NCI-H524 (cell line): ENCODE measurements around the gene PSPC1.
"Not testable (repeated sequence)": the region's sequence is repeated elsewhere in the genome, so short reads cannot be mapped to it uniquely, and the experiment has no call there.

Experiments
- DNase-seq, 2 experiments: peaks; one replicate each; lab custom pipeline; 2025; lab: John Stamatoyannopoulos, UW

Gene PSPC1, protein sequence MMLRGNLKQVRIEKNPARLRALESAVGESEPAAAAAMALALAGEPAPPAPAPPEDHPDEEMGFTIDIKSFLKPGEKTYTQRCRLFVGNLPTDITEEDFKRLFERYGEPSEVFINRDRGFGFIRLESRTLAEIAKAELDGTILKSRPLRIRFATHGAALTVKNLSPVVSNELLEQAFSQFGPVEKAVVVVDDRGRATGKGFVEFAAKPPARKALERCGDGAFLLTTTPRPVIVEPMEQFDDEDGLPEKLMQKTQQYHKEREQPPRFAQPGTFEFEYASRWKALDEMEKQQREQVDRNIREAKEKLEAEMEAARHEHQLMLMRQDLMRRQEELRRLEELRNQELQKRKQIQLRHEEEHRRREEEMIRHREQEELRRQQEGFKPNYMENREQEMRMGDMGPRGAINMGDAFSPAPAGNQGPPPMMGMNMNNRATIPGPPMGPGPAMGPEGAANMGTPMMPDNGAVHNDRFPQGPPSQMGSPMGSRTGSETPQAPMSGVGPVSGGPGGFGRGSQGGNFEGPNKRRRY

DNA sequence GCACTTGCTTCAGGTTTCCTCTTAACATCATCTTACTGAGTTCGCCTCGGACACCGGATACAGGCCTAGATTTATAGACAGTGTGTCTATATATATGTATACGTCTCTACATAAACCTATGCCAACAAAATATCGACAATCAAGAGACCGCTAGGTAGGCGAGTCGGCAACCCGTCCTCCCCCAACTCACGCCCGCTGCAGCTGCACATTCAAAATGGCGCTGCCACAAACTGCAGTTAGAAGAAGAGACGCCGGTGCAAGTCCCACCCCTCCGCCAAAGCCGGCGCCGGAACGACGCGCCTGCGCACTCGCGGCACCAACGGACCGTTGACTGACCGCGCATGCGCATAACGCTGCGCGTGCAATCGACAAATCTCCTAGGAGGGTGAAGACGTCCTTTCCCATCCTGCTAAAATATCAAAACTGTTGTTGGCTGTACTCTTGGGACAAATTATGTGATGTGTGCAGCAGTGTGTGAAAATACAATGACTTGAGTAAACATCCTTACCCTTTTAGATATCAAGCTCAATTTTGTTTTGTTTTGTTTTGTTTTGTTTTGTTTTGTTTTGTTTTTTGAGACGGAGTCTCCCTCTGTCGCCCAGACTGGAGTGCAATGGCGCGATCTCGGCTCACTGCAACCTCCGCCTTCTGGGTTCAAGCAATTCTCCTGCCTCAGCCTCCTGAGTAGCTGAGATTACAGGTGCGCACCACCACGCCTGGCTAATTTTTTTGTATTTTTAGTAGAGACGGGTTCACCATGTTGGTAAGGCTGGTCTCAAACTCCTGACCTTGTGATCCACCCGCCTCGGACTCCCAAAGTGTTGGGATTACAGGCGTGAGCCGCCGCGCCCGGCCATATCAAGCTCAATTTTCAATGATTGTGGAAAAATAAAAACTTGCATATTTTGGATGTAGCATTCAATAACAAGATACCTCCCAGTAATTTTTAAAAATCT is at the start of gene PSPC1:
Gene PSPC1, minus strand, starts transcription at position 219 of the 956 bp plus-strand sequence. Its CDS starts 188 bp downstream, at position 31.
- DNase-seq: peak; percentile 96 to 98

DNA sequence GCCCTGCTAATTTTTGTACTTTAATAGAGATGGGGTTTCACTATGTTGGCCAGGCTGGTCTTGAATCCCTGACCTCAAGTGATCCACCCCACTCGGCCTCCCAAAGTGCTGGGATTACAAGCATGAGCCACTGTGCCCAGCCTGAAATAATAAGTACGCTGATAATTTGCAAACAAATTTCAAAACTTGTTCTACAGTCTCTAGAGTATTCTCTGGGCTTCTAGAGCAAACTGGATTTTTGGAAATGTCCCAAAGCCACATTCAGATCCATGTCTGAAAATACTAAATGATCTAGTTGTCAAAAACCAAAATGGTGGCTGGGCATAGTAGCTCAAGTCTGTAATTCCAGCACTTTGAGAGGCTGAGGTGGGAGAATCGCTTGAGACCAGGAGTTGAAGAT is 39.9 kb upstream of the PSPC1 start:
- DNase-seq: no peak

DNA sequence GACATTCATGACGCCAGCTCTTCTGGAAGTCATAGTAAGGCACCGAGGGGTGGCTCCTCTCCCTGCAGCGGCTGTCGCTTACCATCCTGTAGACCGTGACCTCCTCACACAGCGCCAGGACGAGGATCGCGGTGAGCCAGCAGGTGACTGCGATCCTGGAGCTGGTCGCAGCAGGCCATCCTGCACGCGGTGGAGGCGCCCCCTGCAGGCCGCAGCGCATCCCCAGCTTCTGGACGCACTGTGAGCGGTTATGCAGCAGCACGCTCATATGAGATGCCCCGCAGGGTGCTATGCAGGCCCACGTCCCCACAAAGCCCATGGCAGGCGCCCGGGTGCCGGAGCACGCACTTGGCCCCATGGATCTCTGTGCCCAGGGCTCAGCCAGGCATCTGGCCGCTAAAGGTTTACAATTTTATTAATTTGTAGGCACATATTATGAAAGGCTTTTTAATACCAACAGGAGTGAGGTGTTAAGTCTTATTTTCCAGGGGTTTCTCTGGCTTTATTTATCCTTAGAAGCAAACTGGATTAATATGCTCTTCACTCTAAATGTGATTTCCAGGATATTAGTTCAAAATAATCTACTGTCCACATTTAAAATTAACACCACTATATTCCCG is 35.6 kb upstream of the PSPC1 start:
- peak in 1 of 2 experiments; percentile 14 for DNase-seq

DNA sequence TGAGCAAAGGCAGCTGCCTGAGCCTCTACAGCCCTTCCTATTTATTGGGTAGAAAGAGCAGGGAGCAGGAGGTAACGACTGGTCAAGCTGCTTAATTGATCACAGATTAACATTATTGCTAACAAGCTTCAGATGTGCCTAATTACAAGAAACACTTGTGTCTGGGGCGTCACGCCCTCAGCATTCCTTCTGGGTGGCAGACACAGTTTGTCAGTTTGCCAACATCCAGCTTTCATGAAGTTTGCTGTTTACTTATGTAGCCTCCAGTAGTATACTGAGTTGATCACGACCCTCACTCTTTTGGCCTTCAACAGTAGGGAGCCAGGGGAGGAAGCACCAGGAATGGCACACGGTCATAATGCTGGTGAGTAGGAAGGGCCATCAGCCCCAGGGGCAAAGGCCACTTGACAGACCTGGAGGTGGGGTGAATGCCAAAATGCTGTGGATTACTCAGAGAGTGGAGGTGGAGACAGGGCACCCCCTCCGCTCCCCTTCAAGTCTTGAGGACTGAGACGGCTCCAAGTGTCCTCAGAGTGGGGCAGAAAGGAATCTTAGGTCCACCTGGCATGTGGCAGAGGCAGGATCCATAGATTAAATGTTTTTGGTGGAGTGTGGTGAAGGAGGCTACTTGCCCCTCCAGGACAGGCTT is 34.9 kb upstream of the PSPC1 start:
- no peak for DNase-seq

DNA sequence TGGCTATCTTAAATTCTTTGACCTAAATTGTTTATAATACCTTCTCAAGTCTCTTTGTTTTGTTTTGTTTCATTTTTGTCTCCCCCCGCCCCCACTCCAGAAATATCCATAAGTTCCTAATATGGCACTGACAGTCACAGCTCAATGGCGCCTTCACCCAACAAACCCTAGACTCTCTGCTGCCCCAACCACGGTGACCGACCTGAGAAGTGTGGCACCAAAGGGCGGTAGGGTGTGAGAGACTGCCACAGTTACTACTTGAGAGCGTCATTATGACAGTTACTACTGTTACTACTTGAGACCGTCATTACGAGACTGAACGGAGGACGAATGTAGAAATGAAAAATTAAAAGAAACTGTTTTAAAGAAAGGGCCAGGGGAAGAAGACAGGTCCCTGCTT is 34.4 kb upstream of the PSPC1 start:
- DNase-seq: no peak

DNA sequence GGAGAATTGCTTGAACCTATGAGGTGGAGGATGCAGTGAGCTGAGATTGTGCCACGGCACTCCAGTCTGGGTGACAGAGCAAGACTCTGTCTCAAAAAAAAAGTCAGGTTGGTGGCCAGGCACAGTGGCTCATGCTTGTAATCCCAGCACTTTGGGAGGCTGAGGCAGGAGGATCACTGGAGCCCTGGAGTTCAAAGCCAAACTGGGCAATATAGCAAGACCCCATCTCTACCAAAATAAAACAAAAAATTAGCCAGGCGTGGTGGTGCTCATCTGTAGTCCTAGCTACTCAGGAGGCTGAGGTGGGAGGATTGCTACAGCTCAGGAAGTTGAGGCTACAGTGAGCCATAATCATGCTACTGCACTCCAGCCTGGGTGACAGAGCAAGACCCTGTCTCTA is 33.1 kb upstream of the PSPC1 start:
- DNase-seq: not testable (repeated sequence)

DNA sequence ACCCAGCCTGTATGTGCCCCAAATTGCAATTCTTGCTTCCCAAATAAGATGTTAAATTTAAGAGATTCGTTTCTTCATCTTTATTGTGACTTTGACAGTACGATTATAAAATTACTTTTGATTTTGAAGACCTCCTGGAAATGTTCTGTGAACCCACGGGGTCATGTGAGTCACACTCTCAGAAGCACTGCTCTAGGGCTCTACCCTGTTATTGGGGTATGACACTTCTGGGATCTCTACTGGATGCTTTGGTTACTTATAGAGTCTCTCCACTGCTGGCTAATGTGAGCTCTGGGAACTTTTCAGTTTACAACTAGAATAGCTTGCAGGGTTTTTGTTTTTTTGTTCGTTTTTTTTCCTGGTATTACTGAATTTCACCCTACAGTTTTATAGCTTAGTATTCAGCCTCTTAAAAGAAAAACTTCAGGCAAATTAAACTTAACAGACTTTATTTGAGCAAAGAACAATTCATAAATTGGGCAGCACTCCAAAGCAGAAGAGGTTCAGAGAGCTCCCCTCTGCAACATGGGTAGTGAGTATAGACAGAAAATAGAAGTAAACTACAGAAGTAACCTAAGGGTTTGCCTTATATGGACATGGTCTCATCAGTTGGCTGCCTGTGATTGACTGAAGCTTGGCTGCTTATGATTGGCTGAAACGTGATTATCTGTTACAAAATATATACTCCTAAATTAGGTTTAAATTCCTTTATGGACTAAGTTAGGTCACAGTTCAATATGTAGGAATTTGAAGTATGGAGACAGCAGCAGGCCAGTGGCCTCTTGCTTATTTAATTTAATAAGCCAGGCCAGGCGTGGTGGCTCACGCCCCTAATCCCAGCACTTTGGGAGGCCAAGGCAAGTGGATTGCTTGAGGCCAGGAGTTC is 28.5 kb upstream of the PSPC1 start:
- DNase-seq: no peak

DNA sequence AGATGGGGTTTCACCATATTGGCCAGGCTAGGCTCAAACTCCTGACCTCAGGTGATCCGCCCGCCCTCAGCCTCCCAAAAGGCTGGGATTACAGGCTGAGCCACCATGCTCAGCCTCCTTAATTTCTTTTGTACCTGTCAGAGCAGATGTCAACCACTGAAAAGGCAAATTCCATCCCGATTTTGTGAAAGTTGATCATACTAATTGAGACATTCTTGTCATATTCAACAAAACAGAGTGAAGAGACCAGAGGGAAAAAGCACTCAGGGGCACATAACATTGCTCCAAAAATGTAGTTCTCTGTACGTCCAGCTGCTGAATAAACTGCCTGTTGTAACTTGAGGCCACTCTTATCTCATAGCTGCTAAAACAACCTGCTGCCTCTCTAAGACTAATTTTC is 27.4 kb upstream of the PSPC1 start:
- peak in 1 of 2 experiments; percentile 30 for DNase-seq

DNA sequence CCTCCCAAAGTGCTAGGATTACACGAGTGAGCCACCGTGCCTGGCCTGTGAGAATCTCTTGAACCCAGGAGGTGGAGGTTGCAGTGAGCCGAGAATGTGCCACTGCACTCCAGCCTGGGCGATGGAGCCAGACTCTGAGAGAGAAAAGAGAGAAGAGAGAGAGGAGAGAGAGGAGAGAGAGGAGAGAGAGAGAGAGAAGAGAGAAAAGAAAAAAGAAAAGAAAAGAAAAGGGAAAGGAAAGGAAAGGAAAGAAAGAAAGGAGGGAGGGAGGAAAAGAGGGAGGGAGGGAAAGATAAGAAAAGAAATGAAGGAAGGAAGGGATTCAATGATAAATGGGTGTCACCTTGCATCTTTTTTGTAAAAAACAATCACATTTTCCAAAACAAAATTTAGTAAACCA is 23.0 kb upstream of the PSPC1 start:
- DNase-seq: no peak

DNA sequence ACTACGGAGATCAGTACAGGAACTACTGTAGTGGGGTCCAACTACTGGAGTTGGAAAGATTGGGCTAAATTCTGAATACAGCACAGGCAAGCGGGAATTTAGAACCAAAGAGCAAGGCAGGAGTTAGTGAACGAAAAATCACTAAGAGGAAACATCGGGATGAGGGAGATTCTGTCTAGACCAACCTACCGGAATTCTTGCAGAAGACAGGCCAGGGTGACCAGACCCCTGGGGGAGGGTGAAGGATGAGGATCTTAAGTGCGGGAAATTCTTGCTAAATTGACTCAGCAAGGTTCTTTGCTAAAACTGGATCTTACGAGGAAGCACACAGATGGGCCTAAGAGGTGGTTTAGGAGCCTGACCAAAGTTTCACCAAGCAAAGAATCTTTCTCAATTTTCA is 13.2 kb upstream of the PSPC1 start:
- no peak for DNase-seq

DNA sequence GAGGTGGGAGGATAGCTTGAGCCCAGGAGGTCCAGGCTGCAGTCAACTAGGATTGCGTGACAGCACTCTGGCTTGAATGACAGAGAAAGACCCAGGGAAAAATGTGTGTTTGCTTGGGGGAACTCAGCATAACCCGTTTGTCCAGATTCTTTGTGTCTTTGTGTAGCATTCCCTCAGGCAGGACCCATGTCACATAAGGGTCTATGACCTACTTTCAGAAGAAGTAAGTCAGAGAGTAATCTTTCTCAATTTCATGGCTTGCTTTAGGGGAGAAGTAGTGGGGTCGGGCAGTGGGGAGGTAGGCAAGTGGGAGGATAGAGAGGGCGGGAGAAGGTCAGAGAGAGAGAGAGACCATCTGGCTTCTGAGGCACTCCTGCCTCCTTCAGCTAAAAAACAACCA is 11.9 kb upstream of the PSPC1 start:
- DNase-seq: no peak

DNA sequence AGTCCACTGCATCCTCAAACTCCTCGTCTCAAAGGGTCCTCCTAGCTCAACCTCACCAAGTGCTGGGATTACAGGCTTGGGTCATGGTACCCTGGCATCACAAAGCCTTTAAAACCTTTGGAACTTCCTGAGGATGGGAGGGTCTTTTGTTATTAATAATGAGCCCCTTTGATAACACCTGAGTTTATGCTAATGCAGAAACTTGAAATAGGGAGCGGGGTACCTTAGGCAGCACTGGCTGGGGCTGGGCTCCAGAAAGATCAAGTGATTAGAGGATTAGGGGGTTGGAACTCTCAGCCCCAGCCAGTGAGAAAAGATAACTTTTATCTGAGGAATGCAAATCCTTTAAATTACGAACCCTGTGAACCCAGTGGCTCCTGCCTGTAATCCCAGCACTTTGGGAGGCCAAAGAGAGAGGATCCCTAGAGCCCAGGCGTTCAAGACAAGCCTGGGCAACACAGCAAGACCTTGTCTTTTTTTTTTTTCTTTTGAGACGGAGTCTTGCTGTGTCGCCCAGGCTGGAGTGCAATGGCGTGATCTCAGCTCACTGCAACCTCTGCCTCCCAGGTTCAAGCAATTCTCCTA is 9.3 kb upstream of the PSPC1 start:
- DNase-seq: no peak

DNA sequence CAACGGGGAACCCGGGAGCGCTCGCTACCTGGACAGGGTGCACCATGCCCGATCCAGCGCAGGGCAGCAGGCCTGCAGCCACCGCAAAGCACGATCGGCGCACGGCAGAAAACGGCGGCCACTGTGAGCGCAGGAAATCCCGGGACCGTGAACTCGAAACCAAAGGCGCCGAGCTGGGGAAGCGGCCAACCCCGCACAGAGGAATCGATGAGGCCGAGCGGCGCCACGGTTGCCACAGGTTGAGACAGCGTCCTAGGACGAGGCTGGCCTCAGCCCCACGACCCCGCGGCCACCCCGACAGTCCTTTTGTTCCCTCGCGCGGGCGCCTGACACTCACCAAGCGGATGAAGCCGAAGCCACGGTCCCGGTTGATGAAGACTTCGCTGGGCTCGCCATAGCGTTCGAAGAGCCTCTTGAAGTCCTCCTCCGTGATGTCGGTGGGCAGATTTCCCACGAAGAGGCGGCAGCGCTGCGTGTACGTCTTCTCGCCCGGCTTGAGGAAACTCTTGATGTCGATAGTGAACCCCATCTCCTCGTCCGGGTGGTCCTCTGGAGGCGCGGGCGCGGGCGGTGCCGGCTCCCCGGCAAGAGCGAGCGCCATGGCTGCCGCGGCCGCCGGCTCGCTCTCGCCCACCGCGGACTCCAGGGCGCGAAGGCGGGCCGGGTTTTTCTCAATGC is 557 bp downstream of the PSPC1 start:
- peak; percentile 23 to 55 for DNase-seq

DNA sequence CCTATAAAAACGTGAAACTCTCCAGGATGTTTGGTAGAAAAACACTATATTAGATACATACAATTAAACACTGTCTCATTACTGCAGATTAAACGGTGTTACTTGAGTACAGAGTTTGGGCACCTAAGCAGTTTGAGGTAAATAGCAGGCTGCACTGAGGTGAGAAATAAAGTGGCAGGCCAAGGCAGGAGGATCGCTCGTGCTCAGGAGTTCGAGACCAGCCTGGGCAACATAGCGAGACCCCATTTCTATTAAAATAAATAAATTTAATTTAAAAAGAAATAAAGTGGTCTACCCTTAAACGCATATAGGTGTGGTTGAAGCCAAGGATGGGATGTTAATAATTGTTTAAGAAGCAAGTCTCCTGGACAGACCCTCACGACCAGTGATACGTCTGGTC is 1.2 kb downstream of the PSPC1 start:
- peak in 1 of 2 experiments; percentile 33 for DNase-seq

DNA sequence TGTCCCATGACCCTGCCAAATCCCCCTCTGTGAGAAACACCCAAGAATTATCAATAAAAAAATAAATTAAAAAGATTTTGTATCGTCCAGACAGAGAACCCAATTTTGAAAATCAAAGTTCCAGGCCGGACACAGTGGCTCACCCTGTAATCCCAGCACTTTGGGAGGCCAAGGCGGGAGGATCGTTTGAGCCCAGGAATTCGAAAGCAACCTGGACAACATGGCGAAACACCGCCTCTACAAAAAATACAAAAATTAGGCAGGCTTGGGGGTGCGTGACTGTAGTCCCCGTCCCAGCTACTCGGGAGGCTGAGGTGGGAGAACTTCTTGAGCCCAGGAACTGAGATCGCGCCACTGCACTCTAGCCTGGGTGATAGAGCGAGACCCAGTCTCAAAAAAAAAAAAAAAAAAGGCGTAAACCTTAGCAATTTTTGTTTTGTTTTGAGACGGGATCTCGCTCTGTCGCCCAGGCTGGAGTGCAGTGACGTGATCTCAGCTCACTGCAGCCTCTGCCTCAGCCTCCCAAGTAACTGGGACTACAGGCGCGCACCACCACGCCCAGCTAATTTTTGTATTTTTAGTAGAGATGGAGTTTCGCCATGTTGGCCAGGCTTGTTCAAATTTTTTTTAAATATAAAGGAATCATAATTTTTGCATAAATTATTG is 1.9 kb downstream of the PSPC1 start:
- not testable (repeated sequence) for DNase-seq

DNA sequence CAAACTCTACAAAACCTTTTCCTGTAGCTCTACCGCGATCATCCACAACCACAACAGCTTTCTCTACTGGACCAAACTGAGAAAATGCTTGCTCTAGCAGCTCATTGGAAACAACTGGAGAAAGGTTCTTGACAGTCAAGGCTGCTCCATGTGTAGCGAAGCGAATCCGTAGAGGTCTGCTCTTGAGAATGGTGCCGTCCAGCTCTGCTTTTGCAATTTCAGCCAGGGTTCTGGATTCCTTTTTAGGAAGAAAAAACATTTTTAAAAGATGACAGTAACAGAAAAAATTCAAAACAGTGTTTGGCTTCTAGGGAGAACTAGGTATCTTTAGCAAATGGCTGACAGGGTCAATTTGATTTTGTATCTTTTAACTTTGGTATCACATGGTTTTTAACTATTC is 10.4 kb downstream of the PSPC1 start:
- DNase-seq: no peak

DNA sequence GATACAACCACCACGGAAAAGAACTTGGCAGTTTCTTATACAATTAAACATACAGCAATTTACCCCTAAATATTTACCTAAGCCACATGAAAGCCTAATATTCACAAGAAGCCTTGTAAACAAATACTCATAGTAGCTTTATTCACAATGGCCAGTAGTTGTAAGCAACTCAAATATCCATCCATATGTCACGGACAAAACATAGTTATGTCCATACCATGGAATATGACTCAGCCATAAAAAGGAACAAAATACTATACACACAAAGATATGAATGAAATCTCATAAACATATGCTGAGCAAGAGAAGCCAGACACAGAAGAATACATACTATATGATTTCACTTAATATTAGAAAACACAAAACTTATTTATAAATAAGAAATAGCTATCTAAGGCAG is 12.9 kb downstream of the PSPC1 start:
- no peak for DNase-seq

DNA sequence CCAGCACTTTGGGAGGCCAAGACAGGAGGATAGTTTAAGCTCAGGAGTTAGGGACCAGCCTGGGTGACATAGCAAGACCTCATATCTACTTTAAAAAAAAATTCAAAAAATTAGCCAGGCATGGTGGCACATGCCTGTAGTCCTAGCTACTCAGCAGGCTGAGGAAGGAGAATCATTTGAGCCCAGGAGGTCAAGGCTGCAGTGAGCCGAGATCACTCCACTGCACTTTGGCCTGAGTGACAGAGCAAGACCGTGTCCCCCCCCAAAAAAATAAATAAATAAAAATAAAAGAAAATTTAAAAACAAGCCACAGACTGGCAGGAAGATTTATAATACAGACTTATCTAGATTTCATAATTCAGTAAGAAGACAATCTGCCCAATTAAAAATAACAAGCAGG is 14.8 kb downstream of the PSPC1 start:
- no peak for DNase-seq

DNA sequence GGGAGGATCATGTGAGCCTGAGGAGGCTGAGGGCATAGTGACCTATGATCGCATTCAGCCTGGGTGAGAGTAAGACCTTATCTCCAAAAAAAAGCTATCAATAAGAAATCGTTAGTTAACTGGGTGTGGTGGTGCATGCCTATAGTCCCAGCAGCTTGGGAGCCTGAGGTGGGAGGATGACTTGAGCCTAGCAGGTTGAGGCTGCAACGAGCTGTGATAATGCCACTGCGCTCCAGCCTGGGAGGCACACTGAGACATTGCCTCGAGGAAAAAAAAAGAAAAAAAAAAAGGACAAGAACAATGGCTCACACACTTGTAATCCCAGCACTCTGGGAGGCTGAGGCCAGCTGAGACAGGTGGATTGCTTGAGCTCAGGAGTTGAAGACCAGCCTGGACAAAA is 16.2 kb downstream of the PSPC1 start:
- no peak for DNase-seq
